ENCODE measurements around the gene SLC23A2. TPM values are rescaled to one million over a fixed set of nuclear protein-coding genes. Genes with fewer than 3 reads are reported as not detected.

Gene SLC23A2
- total RNA-seq, 4 donors from 2014 or later: 10.5 to 29.0 (median 20.4) TPM

DNA sequence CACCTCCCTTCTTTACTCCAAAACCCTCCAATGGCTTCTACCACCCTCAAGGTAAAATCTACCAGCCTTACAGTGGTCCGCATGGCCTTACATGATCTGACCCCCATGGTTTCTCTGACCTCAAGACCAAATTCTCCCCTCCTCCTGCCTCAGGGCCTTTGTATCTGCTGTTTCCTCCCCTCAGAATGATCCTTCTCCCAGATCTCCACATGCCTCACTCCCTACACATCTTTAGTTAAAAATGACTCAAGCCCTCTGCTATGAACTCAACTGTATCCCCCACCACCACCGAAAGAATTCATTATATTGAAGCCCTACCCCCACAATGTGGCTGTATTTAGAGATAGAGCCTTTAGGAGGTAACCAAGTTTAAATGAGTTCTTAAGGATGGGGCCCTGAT lies 4.1 kb downstream of the SLC23A2 start:
- no peaks in the 10 kb centered on the region for H3K36me3 ChIP-seq
- WGBS: 98% methylated on average over 2 of the region's 2 CpGs
- no peaks in the 10 kb centered on the region for H3K9me3 ChIP-seq
- no peaks in the 10 kb centered on the region for H3K27me3 ChIP-seq
- H3K4me3 ChIP-seq: no peak overlapping the region
- TF ChIP-seq POLR2AphosphoS5 (IDR thresholded peaks at IDR 0.05) (no peak), EP300 (IDR thresholded peaks at IDR 0.05) (no peak), POLR2A (IDR thresholded peaks at IDR 0.05) (no peak)
- TF ChIP-seq, protein P1, sequence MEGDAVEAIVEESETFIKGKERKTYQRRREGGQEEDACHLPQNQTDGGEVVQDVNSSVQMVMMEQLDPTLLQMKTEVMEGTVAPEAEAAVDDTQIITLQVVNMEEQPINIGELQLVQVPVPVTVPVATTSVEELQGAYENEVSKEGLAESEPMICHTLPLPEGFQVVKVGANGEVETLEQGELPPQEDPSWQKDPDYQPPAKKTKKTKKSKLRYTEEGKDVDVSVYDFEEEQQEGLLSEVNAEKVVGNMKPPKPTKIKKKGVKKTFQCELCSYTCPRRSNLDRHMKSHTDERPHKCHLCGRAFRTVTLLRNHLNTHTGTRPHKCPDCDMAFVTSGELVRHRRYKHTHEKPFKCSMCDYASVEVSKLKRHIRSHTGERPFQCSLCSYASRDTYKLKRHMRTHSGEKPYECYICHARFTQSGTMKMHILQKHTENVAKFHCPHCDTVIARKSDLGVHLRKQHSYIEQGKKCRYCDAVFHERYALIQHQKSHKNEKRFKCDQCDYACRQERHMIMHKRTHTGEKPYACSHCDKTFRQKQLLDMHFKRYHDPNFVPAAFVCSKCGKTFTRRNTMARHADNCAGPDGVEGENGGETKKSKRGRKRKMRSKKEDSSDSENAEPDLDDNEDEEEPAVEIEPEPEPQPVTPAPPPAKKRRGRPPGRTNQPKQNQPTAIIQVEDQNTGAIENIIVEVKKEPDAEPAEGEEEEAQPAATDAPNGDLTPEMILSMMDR (IDR thresholded peaks at IDR 0.05): no peak
- H3K27ac ChIP-seq: no peak overlapping the region
- peaks cover 28% of the 10 kb centered on the region for H3K4me1 ChIP-seq
- DNase-seq (ENCODE audit: low spot score in 2 of 2): no peak

DNA sequence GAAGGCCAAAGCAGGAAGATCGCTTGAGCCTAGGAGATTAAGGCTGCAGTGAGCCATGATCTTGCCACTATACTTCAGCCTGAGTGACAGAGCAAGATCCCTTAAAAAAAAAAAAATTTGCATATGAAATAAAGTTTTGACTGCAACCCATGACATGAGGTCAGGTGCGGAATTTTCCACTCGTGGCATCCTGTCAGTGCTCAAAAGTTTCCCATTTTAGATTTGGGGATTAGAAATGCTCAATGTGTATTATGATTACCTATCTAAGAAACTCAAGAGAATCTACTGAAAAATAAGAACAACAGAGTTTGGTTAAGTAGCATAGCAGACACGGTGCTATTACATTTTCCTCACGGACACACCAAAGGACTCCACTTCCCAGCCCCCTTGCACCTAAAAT lies 11.7 kb downstream of the SLC23A2 start:
- peaks cover 4% of the 10 kb centered on the region for H3K4me1 ChIP-seq
- H3K27ac ChIP-seq: no peak overlapping the region
- H3K9me3 ChIP-seq: no peaks in the 10 kb centered on the region
- DNase-seq (ENCODE audit: low spot score in 2 of 2): peak in 1 of 2 donors; percentile 15
- no peaks in the 10 kb centered on the region for H3K27me3 ChIP-seq
- TF ChIP-seq POLR2A (IDR thresholded peaks at IDR 0.05) (no peak), POLR2AphosphoS5 (IDR thresholded peaks at IDR 0.05) (no peak), EP300 (IDR thresholded peaks at IDR 0.05) (no peak)
- TF ChIP-seq, protein P1 (IDR thresholded peaks at IDR 0.05): no peak
- 72% methylated on average over 5 of the region's 5 CpGs for WGBS
- no peaks in the 10 kb centered on the region for H3K36me3 ChIP-seq
- H3K4me3 ChIP-seq: no peak overlapping the region

DNA sequence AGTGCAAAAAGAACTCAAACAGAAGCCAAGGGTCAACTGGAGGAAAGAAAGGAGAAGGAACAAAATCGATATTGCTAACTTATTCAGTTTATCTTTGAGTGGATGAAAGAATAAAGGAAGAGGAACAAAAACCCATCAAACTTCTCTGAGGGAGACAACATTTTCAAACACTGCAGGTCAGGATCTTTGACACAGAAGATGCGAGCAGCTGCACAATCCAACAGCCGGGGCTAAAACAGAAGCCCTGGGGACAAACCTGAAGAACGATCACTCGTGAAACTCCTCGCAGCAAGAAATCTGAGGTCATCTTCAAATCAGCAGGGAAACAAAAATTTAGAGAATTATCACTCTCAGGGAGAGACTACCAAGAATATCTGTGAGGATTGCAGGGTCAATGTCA lies 14.2 kb downstream of the SLC23A2 start:
- peaks cover 4% of the 10 kb centered on the region for H3K4me1 ChIP-seq
- no peaks in the 10 kb centered on the region for H3K9me3 ChIP-seq
- 70% methylated on average over 6 of the region's 6 CpGs for WGBS
- H3K36me3 ChIP-seq: no peaks in the 10 kb centered on the region
- TF ChIP-seq EP300 (IDR thresholded peaks at IDR 0.05): no peak
- TF ChIP-seq, protein P1 (IDR thresholded peaks at IDR 0.05): no peak
- TF ChIP-seq POLR2AphosphoS5 (IDR thresholded peaks at IDR 0.05): no peak
- no peak for TF ChIP-seq POLR2A (IDR thresholded peaks at IDR 0.05)
- H3K4me3 ChIP-seq: no peak overlapping the region
- no peak overlapping the region for H3K27ac ChIP-seq
- peak in 1 of 2 donors; percentile 26 for DNase-seq (ENCODE audit: low spot score in 2 of 2)
- H3K27me3 ChIP-seq: no peaks in the 10 kb centered on the region

DNA sequence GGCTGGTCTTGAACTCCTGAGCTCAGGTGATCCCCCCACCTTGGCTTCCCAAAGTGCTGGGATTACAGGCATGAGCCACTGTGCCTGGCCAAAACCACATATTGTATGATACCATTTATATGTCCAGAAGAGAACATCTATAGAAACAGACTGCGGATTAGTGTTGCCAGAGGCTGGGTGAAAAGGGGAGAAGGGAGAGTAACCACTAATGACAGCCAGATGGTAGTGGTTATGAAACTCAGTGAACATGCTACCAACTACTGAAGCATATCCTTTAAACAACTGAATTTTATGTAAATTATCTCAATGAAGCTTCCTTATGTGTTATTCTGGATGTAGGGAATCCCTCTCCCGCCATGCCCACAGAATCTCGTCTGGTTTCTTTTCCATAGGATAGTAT lies 15.7 kb downstream of the SLC23A2 start:
- WGBS: 86% methylated on average over 3 of the region's 3 CpGs
- TF ChIP-seq POLR2AphosphoS5 (IDR thresholded peaks at IDR 0.05) (no peak), POLR2A (IDR thresholded peaks at IDR 0.05) (no peak), EP300 (IDR thresholded peaks at IDR 0.05) (no peak)
- TF ChIP-seq, protein P1 (IDR thresholded peaks at IDR 0.05): no peak
- no peak overlapping the region for H3K4me3 ChIP-seq
- no peaks in the 10 kb centered on the region for H3K9me3 ChIP-seq
- no peak for DNase-seq (ENCODE audit: low spot score in 2 of 2)
- H3K27ac ChIP-seq: no peak overlapping the region
- no peaks in the 10 kb centered on the region for H3K27me3 ChIP-seq
- H3K4me1 ChIP-seq: peaks cover 4% of the 10 kb centered on the region
- no peaks in the 10 kb centered on the region for H3K36me3 ChIP-seq

DNA sequence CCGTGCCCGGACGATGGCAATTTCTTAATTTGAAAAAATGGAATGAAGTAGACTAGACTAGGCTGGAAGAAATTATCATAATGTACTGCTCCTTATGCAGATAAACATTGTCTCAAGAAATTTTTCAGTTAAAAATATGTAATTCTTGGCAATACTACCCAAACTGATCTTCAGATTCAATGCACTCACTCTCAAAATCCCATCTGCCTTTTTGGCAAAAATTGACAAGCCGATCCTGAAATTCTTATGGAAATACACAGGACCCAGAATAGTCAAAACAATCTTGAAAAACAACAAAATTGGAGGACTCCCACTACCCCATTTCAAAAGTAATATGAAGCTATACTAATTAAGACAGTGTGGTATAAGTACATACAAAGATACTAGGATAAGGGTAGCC lies 19.0 kb downstream of the SLC23A2 start:
- WGBS: 97% methylated on average over 4 of the region's 4 CpGs
- TF ChIP-seq POLR2AphosphoS5 (IDR thresholded peaks at IDR 0.05): no peak
- no peak for TF ChIP-seq EP300 (IDR thresholded peaks at IDR 0.05)
- TF ChIP-seq, protein P1 (IDR thresholded peaks at IDR 0.05): no peak
- TF ChIP-seq POLR2A (IDR thresholded peaks at IDR 0.05): no peak
- no peaks in the 10 kb centered on the region for H3K9me3 ChIP-seq
- no peak overlapping the region for H3K27ac ChIP-seq
- H3K27me3 ChIP-seq: no peaks in the 10 kb centered on the region
- peak in 1 of 2 donors; percentile 9 for DNase-seq (ENCODE audit: low spot score in 2 of 2)
- no peak overlapping the region for H3K4me3 ChIP-seq
- no peaks in the 10 kb centered on the region for H3K36me3 ChIP-seq
- peaks cover 6% of the 10 kb centered on the region for H3K4me1 ChIP-seq

All from suprapubic skin (tissue), 4 donors.